H1 (cell line): ENCODE results near the gene UBE2K. TPM values are rescaled to one million over a fixed set of nuclear protein-coding genes. Genes with fewer than 3 reads are reported as not detected.

Experiments
- CTCF ChIA-PET: fragments of 300-600 bp; sonication (Branson Sonifier 250); formaldehyde crosslinking; loops from one replicate; lab custom pipeline; 2021; ENCODE audit not compliant: partially characterized antibody; lab: Charles Lee
- POLR2A ChIA-PET: fragments of 300-600 bp; sonication (Branson Sonifier 250); formaldehyde crosslinking; loops from one replicate; lab custom pipeline; 2021; ENCODE audit warnings: inconsistent platforms; ENCODE audit not compliant: partially characterized antibody; lab: Charles Lee
- DNase-seq, 2 experiments: peaks; one replicate each; pipeline versions ENCODE4 v3.0.0 to v3.0.0-alpha.2; 2010 to 2022; ENCODE audit warnings: low spot score in 2 of 2, low read depth in 1 of 2, mixed read lengths in 1 of 2
- FAIRE-seq: peaks from 2 replicates; lab custom pipeline; 2011; peaks lifted over from hg19 to GRCh38; lab: Jason Lieb, UNC
- H2AFZ ChIP-seq: 2 replicates; pipeline ENCODE4 v1.8.1; 2012; ENCODE audit warnings: low read length, inconsistent platforms
- H2AK5ac ChIP-seq: 2 replicates; pipeline ENCODE4 v1.6.1; 2013; ENCODE audit warnings: low read depth, low read length
- H2BK120ac ChIP-seq: replicated peaks from 2 replicates; pipeline ENCODE3; 2013; ENCODE audit warnings: low read depth, low read length, inconsistent platforms
- H2BK12ac ChIP-seq: 2 replicates; pipeline ENCODE4 v1.6.1; 2013; ENCODE audit warnings: low read depth, low read length
- H2BK15ac ChIP-seq: 2 replicates; pipeline ENCODE4 v1.6.1; 2013; ENCODE audit warnings: low read length
- H2BK20ac ChIP-seq: 2 replicates; pipeline ENCODE4 v1.6.1; 2013; ENCODE audit warnings: low read length
- H2BK5ac ChIP-seq: 2 replicates; pipeline ENCODE4 v1.6.1; 2013; ENCODE audit warnings: low read depth, low read length
- H3K14ac ChIP-seq: 2 replicates; pipeline ENCODE4 v1.6.1; 2013; ENCODE audit warnings: inconsistent platforms; ENCODE audit not compliant: insufficient read length
- H3K18ac ChIP-seq: 2 replicates; pipeline ENCODE4 v1.6.1; 2013; ENCODE audit warnings: low read length; ENCODE audit errors: extremely low read depth
- H3K23ac ChIP-seq: 2 replicates; pipeline ENCODE4 v1.6.1; 2013; ENCODE audit warnings: inconsistent platforms; ENCODE audit not compliant: insufficient read length
- H3K23me2 ChIP-seq: 2 replicates; pipeline ENCODE4 v1.6.1; 2013; ENCODE audit warnings: low read depth, low read length
- H3K27ac ChIP-seq: 2 replicates; pipeline ENCODE4 v1.6.1; 2011; ENCODE audit warnings: low read depth, low read length, inconsistent platforms
- H3K27me3 ChIP-seq, 4 experiments: replicated peaks in 1 of 4; 1 replicate in 1 of 4; 2 replicates in 3 of 4; pipeline versions ENCODE4 v1.6.1 to v1.8.1; 2011 to 2013; ENCODE audit warnings: low read length in 3 of 4, mild to moderate bottlenecking in 3 of 4, inconsistent platforms in 2 of 4, mixed read lengths in 2 of 4, moderate library complexity in 1 of 4; ENCODE audit not compliant: control insufficient read depth in 3 of 4, insufficient read depth in 3 of 4; ENCODE audit errors: extremely low read depth in 1 of 4
- H3K36me3 ChIP-seq, 4 experiments: 2 replicates each; pipeline versions ENCODE4 v1.6.1 to v1.8.1; 2011 to 2013; ENCODE audit warnings: mild to moderate bottlenecking in 4 of 4, low read length in 3 of 4, moderate library complexity in 2 of 4, control low read depth in 1 of 4, inconsistent platforms in 1 of 4; ENCODE audit not compliant: insufficient read depth in 4 of 4, control insufficient read depth in 2 of 4
- H3K4ac ChIP-seq: replicated peaks from 2 replicates; pipeline ENCODE3; 2013; ENCODE audit warnings: low read length, low read depth, mixed read lengths, inconsistent platforms; ENCODE audit not compliant: insufficient read length
- H3K4me1 ChIP-seq, 4 experiments: replicated peaks in 1 of 4; 1 replicate in 1 of 4; 2 replicates in 3 of 4; pipeline versions ENCODE4 v1.6.1 to v1.8.1; 2011 to 2013; ENCODE audit warnings: low read length in 3 of 4, inconsistent platforms in 2 of 4, mixed read lengths in 1 of 4; ENCODE audit not compliant: insufficient read depth in 4 of 4, control insufficient read depth in 3 of 4
- H3K4me2 ChIP-seq, 2 experiments: 2 replicates each; pipeline versions ENCODE4 v1.6.1 to v1.8.1; 2011 to 2013; ENCODE audit warnings: low read depth in 2 of 2, low read length in 2 of 2, control low read depth in 1 of 2, inconsistent platforms in 1 of 2, mild to moderate bottlenecking in 1 of 2; ENCODE audit not compliant: insufficient read depth in 1 of 2
- H3K4me3 ChIP-seq, 4 experiments: fragments of 200-600, 300-600 bp in 1 of 4; sonication (generic), shearing (Covaris generic), sonication (Bioruptor Twin) in 1 of 4; 2 replicates each; pipeline versions ENCODE4 v1.5.1 to v1.8.1; 2011 to 2016; ENCODE audit warnings: low read length in 4 of 4, low read depth in 3 of 4, control low read depth in 2 of 4, inconsistent platforms in 2 of 4, mild to moderate bottlenecking in 2 of 4, mixed read lengths in 1 of 4, moderate library complexity in 1 of 4; ENCODE audit not compliant: insufficient read depth in 2 of 4; ENCODE audit errors: extremely low read depth in 1 of 4
- H3K56ac ChIP-seq: replicated peaks from 2 replicates; pipeline ENCODE3; 2013; ENCODE audit warnings: low read depth, mild to moderate bottlenecking, mixed read lengths, low read length, inconsistent platforms; ENCODE audit not compliant: insufficient read length
- H3K79me1 ChIP-seq: 2 replicates; pipeline ENCODE4 v1.6.1; 2013; ENCODE audit warnings: low read depth, low read length, control low read depth
- H3K79me2 ChIP-seq, 2 experiments: 2 replicates each; pipeline versions ENCODE4 v1.6.1 to v1.8.1; 2012 to 2013; ENCODE audit warnings: low read length in 2 of 2, mild to moderate bottlenecking in 2 of 2, inconsistent platforms in 1 of 2; ENCODE audit not compliant: insufficient read depth in 2 of 2, control insufficient read depth in 1 of 2
- H3K9ac ChIP-seq, 4 experiments: replicated peaks in 1 of 4; 1 replicate in 1 of 4; 2 replicates in 3 of 4; pipeline versions ENCODE4 v1.6.1 to v1.8.1; 2011 to 2013; ENCODE audit warnings: low read depth in 3 of 4, low read length in 3 of 4, control low read depth in 2 of 4, mild to moderate bottlenecking in 2 of 4, moderate library complexity in 2 of 4, inconsistent platforms in 1 of 4; ENCODE audit errors: extremely low read depth in 1 of 4
- H3K9me3 ChIP-seq, 2 experiments: 2 replicates each; pipeline versions ENCODE4 v1.6.1 to v1.8.1; 2012 to 2013; ENCODE audit warnings: mild to moderate bottlenecking in 2 of 2, moderate library complexity in 2 of 2, control low read depth in 1 of 2, inconsistent platforms in 1 of 2, low read depth in 1 of 2, low read length in 1 of 2, mixed read lengths in 1 of 2; ENCODE audit not compliant: insufficient read depth in 2 of 2
- H4K20me1 ChIP-seq, 2 experiments: replicated peaks in 1 of 2; 2 replicates each; pipeline versions ENCODE3 to v1.8.1; 2011 to 2013; ENCODE audit warnings: inconsistent platforms in 2 of 2, low read length in 2 of 2, mild to moderate bottlenecking in 1 of 2; ENCODE audit not compliant: insufficient read depth in 2 of 2, control insufficient read depth in 1 of 2
- H4K5ac ChIP-seq: 2 replicates; pipeline ENCODE4 v1.6.1; 2013; ENCODE audit warnings: low read length, low read depth, mixed read lengths, inconsistent platforms; ENCODE audit not compliant: insufficient read length
- H4K8ac ChIP-seq: 2 replicates; pipeline ENCODE4 v1.8.0; 2013; ENCODE audit warnings: mild to moderate bottlenecking, moderate library complexity, low read length, inconsistent platforms; ENCODE audit not compliant: insufficient read depth; ENCODE audit errors: extremely low read depth
- H4K91ac ChIP-seq: replicated peaks from 2 replicates; pipeline ENCODE3; 2013; ENCODE audit warnings: low read length, mixed read lengths, inconsistent platforms; ENCODE audit not compliant: insufficient read length
- PHF8 ChIP-seq: fragments of 200-600 bp; sonication (generic); conservative IDR thresholded peaks from 2 replicates; pipeline ENCODE4 v1.7.1; 2012; ENCODE audit warnings: low read depth, mild to moderate bottlenecking, inconsistent platforms, low read length, moderate library complexity
- POU5F1 ChIP-seq: IDR thresholded peaks from 2 replicates; pipeline ENCODE4 v1.6.1; 2011; ENCODE audit warnings: low read depth, mild to moderate bottlenecking, low read length, moderate library complexity
- TAF7 ChIP-seq: optimal IDR thresholded peaks from 2 replicates; pipeline ENCODE3; 2011; ENCODE audit warnings: low read depth, mild to moderate bottlenecking, inconsistent platforms, low read length, moderate library complexity, borderline replicate concordance
- YY1 ChIP-seq: IDR thresholded peaks from 2 replicates; pipeline ENCODE4 v1.6.1; 2011; ENCODE audit warnings: low read depth, mild to moderate bottlenecking, low read length
- WGBS, 2 experiments: shearing (Covaris generic) in 1 of 2; methylation state at CpG; one replicate each; pipeline versions ENCODE4 v1.1.6 to v1.1.7; 2013 to 2015; ENCODE audit warnings: low lambda C conversion rate in 2 of 2, mixed read lengths in 2 of 2, inconsistent platforms in 1 of 2, low coverage in 1 of 2, missing lambda C conversion rate in 1 of 2; ENCODE audit not compliant: insufficient replicate concordance in 2 of 2, insufficient coverage in 1 of 2, insufficient read length in 1 of 2; ENCODE audit errors: extremely low coverage in 1 of 2, missing lambda C conversion rate in 1 of 2; 5-methylcytosine and 5-hydroxymethylcytosine counted together
- polyA plus RNA-seq, 7 experiments: library from polyadenylated mRNA; depleted of rRNA in 3 of 7; stranded (reverse) in 5 of 7; unstranded in 2 of 7; fragments of >200 nt in 5 of 7; fragments of 200-250 nt in 2 of 7; gene quantifications; 1 replicate in 5 of 7; 2 replicates in 1 of 7; 4 replicates in 1 of 7; pipeline versions ENCODE4 v1.2.1 to v1.2.3, GENCODE V29; 2011 to 2013; ENCODE audit warnings: missing spikeins in 2 of 7, mixed read lengths in 2 of 7
- total RNA-seq: library from RNA; stranded (reverse); fragmentation: NEBNext Ultra II Directional; extraction: Animal tissue kit (Norgen Biotek cat#: 25700); gene quantifications from 2 replicates; pipeline ENCODE4 v1.2.1, GENCODE V29; 2021
- TF ChIP-seq, protein P1 (sequence below): IDR thresholded peaks from 2 replicates; pipeline ENCODE4 v1.6.1; 2012; ENCODE audit warnings: inconsistent platforms

UBE2K gene
- total and polyA plus RNA-seq, 2 of the 8 experiments (the other 6 are each of a cell fraction or from before 2014, with no cell fraction given), result 53.6 to 174 TPM

DNA sequence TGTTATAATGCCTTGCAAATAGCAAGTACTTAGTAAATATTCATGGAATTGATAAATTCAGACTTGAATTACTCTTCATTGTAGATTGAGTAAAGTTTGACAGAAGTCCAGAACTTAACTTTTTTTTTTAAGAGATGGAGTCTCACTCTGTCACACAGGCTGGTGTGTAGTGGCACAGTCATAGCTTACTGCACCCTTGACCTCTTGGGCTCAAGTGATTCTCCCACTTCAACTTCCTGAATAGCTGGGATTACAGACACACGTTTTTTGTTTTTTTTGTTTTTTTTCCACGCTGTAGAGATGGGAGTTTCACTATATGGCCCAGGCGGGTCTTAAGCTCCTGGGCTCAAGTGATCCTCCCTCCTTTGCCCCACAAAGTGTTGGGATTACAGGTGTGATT, 32.1 kb downstream of the UBE2K start:
- POLR2A ChIA-PET, result interaction anchor here (0.7 kb wide), 1 partner anchor 10 kb away, joined by 3 read pairs; no protein-coding TSS in a partner anchor
- H3K27ac ChIP-seq, result no peak overlapping the region
- no peak overlapping the region for H3K18ac ChIP-seq
- no peak overlapping the region for H2BK120ac ChIP-seq
- no peak overlapping the region for H4K8ac ChIP-seq
- no peak overlapping the region for H3K9ac ChIP-seq
- H3K79me2 ChIP-seq, result peaks cover 2 to 94% of the 10 kb centered on the region in 2 experiments
- peaks cover 10 to 11% of the 10 kb centered on the region in 2 experiments for H4K20me1 ChIP-seq
- FAIRE-seq (no peak), DNase-seq (no peak)
- TF ChIP-seq, protein P1, sequence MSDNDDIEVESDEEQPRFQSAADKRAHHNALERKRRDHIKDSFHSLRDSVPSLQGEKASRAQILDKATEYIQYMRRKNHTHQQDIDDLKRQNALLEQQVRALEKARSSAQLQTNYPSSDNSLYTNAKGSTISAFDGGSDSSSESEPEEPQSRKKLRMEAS, result no peak
- TF ChIP-seq YY1 (no peak), POU5F1 (no peak), PHF8 (no peak), TAF7 (no peak)
- no peak overlapping the region for H3K56ac ChIP-seq
- H4K91ac ChIP-seq, result no peak overlapping the region
- H2AK5ac ChIP-seq, result no peak overlapping the region
- H3K23ac ChIP-seq, result no peak overlapping the region
- no peaks in the 10 kb centered on the region for H3K23me2 ChIP-seq
- H2BK5ac ChIP-seq, result no peak overlapping the region
- H2BK15ac ChIP-seq, result no peak overlapping the region
- no peaks in the 10 kb centered on the region for H3K9me3 ChIP-seq
- H3K27me3 ChIP-seq, result no peaks in the 10 kb centered on the region
- H3K14ac ChIP-seq, result no peak overlapping the region
- CTCF ChIA-PET, result interaction anchor here (0.6 to 1.2 kb wide), 2 partner anchors 9 to 261 kb away, joined by 3 to 4 read pairs; no protein-coding TSS in a partner anchor
- H3K4me3 ChIP-seq, result no peak overlapping the region
- no peak overlapping the region for H4K5ac ChIP-seq
- no peak overlapping the region for H2AFZ ChIP-seq
- no peak overlapping the region for H3K4me2 ChIP-seq
- peaks cover 0 to 3% (median 0%) of the 10 kb centered on the region in 4 experiments; a peak in 2 of 8 replicates for H3K36me3 ChIP-seq
- H3K4ac ChIP-seq, result no peak overlapping the region
- 88% methylated on average over 3 of the region's 3 CpGs; no CpG with 5 or more reads in 1 of the 2 experiments for WGBS, 2 experiments
- H3K4me1 ChIP-seq, result no peaks in the 10 kb centered on the region
- peaks cover 2% of the 10 kb centered on the region; the same call in 1 of the 2 replicates for H3K79me1 ChIP-seq
- H2BK12ac ChIP-seq, result no peak overlapping the region
- H2BK20ac ChIP-seq, result no peak overlapping the region
